K562 (cell line): ENCODE measurements around the gene FAM20C. TPM values are rescaled to one million over a fixed set of nuclear protein-coding genes. Genes with fewer than 3 reads are reported as not detected.

Experiments used
- ATAC-seq: fragments of 200-7000 bp; cut with Tn5 transposase; 3 replicates; pipeline ENCODE4 v1.9.1; 2020; ENCODE audit warnings: moderate library complexity
- BruUV-seq: library from RNA; stranded (reverse); fragments of 400-500 nt; replicated peaks from 2 replicates; lab custom pipeline; 2021; lab: Mats Ljungman, UMichigan
- CTCF ChIA-PET: fragments of 300-600 bp; formaldehyde crosslinking; extraction: SDS; loops from one replicate; lab custom pipeline; 2021; ENCODE audit warnings: low intra/inter-chr PET ratio; lab: Yijun Ruan, JAX
- POLR2A ChIA-PET: fragments of 300-600, 350-650 bp; sonication (Branson Sonifier 250); formaldehyde crosslinking; extraction: SDS; loops from one replicate; lab custom pipeline; 2021; ENCODE audit warnings: antibody characterized with exemption, inconsistent platforms; lab: Yijun Ruan, JAX
- DNase-seq, 4 experiments: peaks; one replicate each; pipeline versions ENCODE4 v3.0.0 to v3.0.0-alpha.2; 2011 to 2018; ENCODE audit warnings: low spot score in 3 of 4, mixed read lengths in 3 of 4; ENCODE audit errors: extremely low read depth in 1 of 4
- FAIRE-seq: peaks from 2 replicates; lab custom pipeline; 2011; peaks lifted over from hg19 to GRCh38; lab: Jason Lieb, UNC
- H2AFZ ChIP-seq: 2 replicates; pipeline ENCODE4 v1.6.0; 2011; ENCODE audit warnings: low read depth, low read length, control low read depth, inconsistent platforms
- H3K27ac ChIP-seq: fragments of 200-600 bp; 3 replicates; pipeline ENCODE4 v1.8.0; 2011; ENCODE audit warnings: low read depth, mild to moderate bottlenecking, control low read depth, inconsistent platforms, low read length, moderate library complexity, mixed read lengths; ENCODE audit errors: extremely low read depth
- H3K27me3 ChIP-seq, 2 experiments: fragments of 300-600 bp in 1 of 2; 2 replicates in 1 of 2; 3 replicates in 1 of 2; pipeline versions ENCODE4 v1.6.0 to v1.8.0; 2011; ENCODE audit warnings: inconsistent platforms in 2 of 2, low read length in 2 of 2, mild to moderate bottlenecking in 1 of 2, mixed read lengths in 1 of 2, moderate library complexity in 1 of 2; ENCODE audit not compliant: control insufficient read depth in 2 of 2, insufficient read depth in 2 of 2
- H3K36me3 ChIP-seq: fragments of 300-600 bp; 3 replicates; pipeline ENCODE4 v1.8.0; 2011; ENCODE audit warnings: mild to moderate bottlenecking, low read length, inconsistent platforms; ENCODE audit not compliant: control insufficient read depth, insufficient read depth
- H3K4me1 ChIP-seq, 2 experiments: fragments of 200-600 bp in 1 of 2; replicated peaks in 1 of 2; 2 replicates in 1 of 2; 3 replicates in 1 of 2; pipeline versions ENCODE4 v1.5.1 to v1.8.0; 2011; ENCODE audit warnings: inconsistent platforms in 2 of 2, low read length in 2 of 2, mild to moderate bottlenecking in 1 of 2, mixed read lengths in 1 of 2, moderate library complexity in 1 of 2; ENCODE audit not compliant: control insufficient read depth in 2 of 2, insufficient read depth in 2 of 2
- H3K4me2 ChIP-seq: 2 replicates; pipeline ENCODE4 v1.6.1; 2011; ENCODE audit warnings: low read length, control low read depth, inconsistent platforms, mixed read lengths; ENCODE audit not compliant: insufficient read depth
- H3K4me3 ChIP-seq: fragments of 200-600 bp; sonication (generic), shearing (Covaris generic); 2 replicates; pipeline ENCODE4 v1.5.1; 2016; ENCODE audit warnings: control low read depth, inconsistent platforms
- H3K79me2 ChIP-seq: fragments of 200-600 bp; 3 replicates; pipeline ENCODE4 v1.8.0; 2011; ENCODE audit warnings: low read length, inconsistent platforms; ENCODE audit not compliant: control insufficient read depth, insufficient read depth
- H3K9ac ChIP-seq, 2 experiments: 2 replicates each; pipeline versions ENCODE4 v1.6.0 to v1.6.1; 2011; ENCODE audit warnings: low read depth in 2 of 2, low read length in 2 of 2, control low read depth in 1 of 2, inconsistent platforms in 1 of 2, mild to moderate bottlenecking in 1 of 2, mixed read lengths in 1 of 2; ENCODE audit not compliant: insufficient read depth in 1 of 2
- H3K9me1 ChIP-seq: one replicate; pipeline ENCODE4 v1.6.0; 2011; ENCODE audit warnings: inconsistent platforms, mild to moderate bottlenecking, low read length, moderate library complexity; ENCODE audit not compliant: control insufficient read depth, insufficient read depth
- H3K9me3 ChIP-seq: replicated peaks from 2 replicates; pipeline ENCODE4 v1.5.1; 2011; ENCODE audit warnings: low read depth, low read length, inconsistent platforms; ENCODE audit not compliant: control insufficient read depth, insufficient read depth
- H4K20me1 ChIP-seq: replicated peaks from 2 replicates; pipeline ENCODE4 v1.6.1; 2011; ENCODE audit warnings: low read length, inconsistent platforms, mixed read lengths; ENCODE audit not compliant: control insufficient read depth, insufficient read depth
- BACH1 ChIP-seq: fragments of 200-800 bp; sonication (Bioruptor generic); IDR thresholded peaks from 2 replicates; pipeline ENCODE4 v1.6.1; 2016; ENCODE audit warnings: missing genetic modification characterization, missing compliant biosample characterization
- BRCA1 ChIP-seq, 2 experiments: fragments of 450-650 bp in 1 of 2; sonication (generic) in 1 of 2; formaldehyde crosslinking in 1 of 2; IDR thresholded peaks; 2 replicates each; pipeline versions ENCODE4 v1.5.0 to v1.6.1; 2017 to 2020; ENCODE audit warnings: mild to moderate bottlenecking in 1 of 2, missing genetic modification reagents in 1 of 2
- CBFB ChIP-seq: sonication (generic); formaldehyde crosslinking; IDR thresholded peaks from 2 replicates; pipeline ENCODE4 v1.4.0; 2020; ENCODE audit warnings: mild to moderate bottlenecking, missing genetic modification reagents
- CXXC5 ChIP-seq: fragments of 250-450 bp; sonication (Bioruptor Pico); IDR thresholded peaks from 2 replicates; pipeline ENCODE4 v1.8.0; 2022; ENCODE audit warnings: inconsistent platforms, mild to moderate bottlenecking, moderate library complexity
- DMBX1 ChIP-seq: fragments of 250-450 bp; sonication (Bioruptor Pico); IDR thresholded peaks from 2 replicates; pipeline ENCODE4 v1.8.0; 2022; ENCODE audit warnings: inconsistent platforms, mild to moderate bottlenecking, moderate library complexity, borderline replicate concordance
- MCM5 ChIP-seq: fragments of 450-650 bp; IDR thresholded peaks from 2 replicates; pipeline ENCODE4 v1.6.1; 2016; ENCODE audit warnings: low read depth
- MXD1 ChIP-seq: fragments of 250-450 bp; sonication (Bioruptor Pico); IDR thresholded peaks from 2 replicates; pipeline ENCODE4 v1.8.0; 2021; ENCODE audit warnings: borderline replicate concordance, mild to moderate bottlenecking, moderate library complexity; ENCODE audit not compliant: poor library complexity, severe bottlenecking
- NELFE ChIP-seq: IDR thresholded peaks from 2 replicates; pipeline ENCODE4 v1.6.1; 2011; ENCODE audit warnings: mild to moderate bottlenecking; ENCODE audit not compliant: insufficient read depth, insufficient read length
- NR0B1 ChIP-seq: fragments of 450-650 bp; IDR thresholded peaks from one replicate; pipeline ENCODE4 v1.6.1; 2018; ENCODE audit warnings: mild to moderate bottlenecking, moderate library complexity; ENCODE audit not compliant: partially characterized antibody
- SMAD4 ChIP-seq: fragments of 250-450 bp; sonication (Bioruptor Pico); conservative IDR thresholded peaks from 2 replicates; pipeline ENCODE4 v1.8.0; 2021; ENCODE audit warnings: inconsistent platforms, mild to moderate bottlenecking, moderate library complexity
- TEAD1 ChIP-seq, 2 experiments: fragments of 450-650 bp in 1 of 2; sonication (generic) in 1 of 2; formaldehyde crosslinking; IDR thresholded peaks; 2 replicates each; pipeline versions ENCODE4 v1.4.0 to v1.8.0; 2020 to 2022; ENCODE audit warnings: mild to moderate bottlenecking in 2 of 2, missing genetic modification reagents in 1 of 2
- TRIM25 ChIP-seq: fragments of 450-650 bp; IDR thresholded peaks from 2 replicates; pipeline ENCODE4 v1.7.0; 2016; ENCODE audit warnings: borderline replicate concordance
- WHSC1 ChIP-seq: IDR thresholded peaks from one replicate; pipeline ENCODE4 v1.6.1; 2012; ENCODE audit warnings: low read length, control low read depth, inconsistent platforms
- WGBS: fragments of 100-300 bp; shearing (Covaris generic); methylation state at CpG from one replicate; pipeline ENCODE4 v1.1.6; 2016; ENCODE audit warnings: low coverage, mixed read lengths; ENCODE audit not compliant: insufficient coverage; ENCODE audit errors: missing lambda C conversion rate; 5-methylcytosine and 5-hydroxymethylcytosine counted together
- in situ Hi-C: fragments of 300-500 bp; cut with MboI; formaldehyde crosslinking; loops from 4 replicates; pipeline ENCODE4 v1.15.0; 2018; ENCODE audit warnings: inconsistent platforms, mixed read lengths
- intact Hi-C: fragments of 100-400 bp; cut with micrococcal nuclease; formaldehyde crosslinking; loops from 2 replicates; pipeline ENCODE4 v1.14.2; 2022
- polyA plus RNA-seq, 8 experiments: library from polyadenylated mRNA; depleted of rRNA in 4 of 8; stranded (reverse) in 5 of 8; unstranded in 3 of 8; fragments of >200 nt; fragmentation: Nextera tagmentation in 2 of 8; fragmentation: Illumina TruSeq in 1 of 8; extraction: Ambion mirVana in 2 of 8; extraction: Trizol in 1 of 8; gene quantifications; 2 replicates each; pipeline versions ENCODE4 v1.2.1 to v1.2.3, GENCODE V29; 2011 to 2014; ENCODE audit warnings: inconsistent platforms in 1 of 8, missing spikeins in 1 of 8
- total RNA-seq, 7 experiments: library from RNA; depleted of rRNA in 6 of 7; stranded (reverse); fragments of >200 nt in 6 of 7; fragmentation: Illumina TruSeq in 2 of 7; extraction: Trizol in 2 of 7; gene quantifications; 2 replicates each; pipeline versions ENCODE4 v1.2.1 to v1.2.3, GENCODE V29; 2011 to 2021; ENCODE audit warnings: low replicate concordance in 1 of 7

FAM20C gene
- total and polyA plus RNA-seq, 9 of the 15 experiments (the other 6 are each of a cell fraction or from before 2014, with no cell fraction given): 0.09 TPM; not detected in 8

- no peak overlapping the region for H3K4me2 ChIP-seq
- H3K9me3 ChIP-seq: peaks cover 11% of the 10 kb centered on the region
- POLR2A ChIA-PET: no interaction called here
- DNase-seq (no peak), ATAC-seq (no peak), FAIRE-seq (no peak)
- no peaks in the 10 kb centered on the region for H3K36me3 ChIP-seq
- peaks cover 0 to 26% of the 10 kb centered on the region in 2 experiments; a peak in 2 of 5 replicates for H3K4me1 ChIP-seq
- intact Hi-C loops: no loop called here
- no peak overlapping the region for H3K4me3 ChIP-seq
- CTCF ChIA-PET: interaction anchor here (1.0 kb wide), 1 partner anchor 9 kb away, joined by 3 read pairs; no protein-coding TSS in a partner anchor
- peaks cover 44 to 77% of the 10 kb centered on the region in 2 experiments for H3K27me3 ChIP-seq
- peaks cover 14% of the 10 kb centered on the region; the same call in 1 of the 2 replicates for H4K20me1 ChIP-seq
- in situ Hi-C loops: no loop called here
- no peak overlapping the region for H3K27ac ChIP-seq
- BruUV-seq: no TSS peak
- H3K9me1 ChIP-seq: no peaks in the 10 kb centered on the region
- 3% methylated on average over 4 of the region's 5 CpGs for WGBS
- no peak overlapping the region for H2AFZ ChIP-seq
- no peaks in the 10 kb centered on the region for H3K79me2 ChIP-seq
- no peak overlapping the region for H3K9ac ChIP-seq
- TF ChIP-seq BRCA1 (IDR thresholded peaks at IDR 0.05) (no peak), BRCA1 (CRISPR knock-in tag; IDR thresholded peaks at IDR 0.05) (no peak), MXD1 (no peak), NR0B1 (no peak), NELFE (no peak), CBFB (CRISPR knock-in tag) (no peak), BACH1 (tag) (no peak), TRIM25 (no peak), CXXC5 (CRISPR knock-in tag) (no peak), MCM5 (no peak), WHSC1 (no peak), SMAD4 (no peak), TEAD1 (CRISPR knock-in tag; IDR thresholded peaks at IDR 0.05) (no peak), DMBX1 (CRISPR knock-in tag) (no peak)
Observed at GRCh38 chr7:257647-257992, 65.2 kb downstream of the FAM20C start.
